ENCODE results near the gene SSTR5.

Gene SSTR5

GRCh38 chr16:1107731-1108130 is 35.2 kb downstream of the SSTR5 start:
- DNase-seq, result no peak

- peak; percentile 70 for DNase-seq
Measured at GRCh38 chr16:1108299-1109252, 36.0 kb downstream of the SSTR5 start.

GRCh38 chr16:1109648-1110047 is 37.1 kb downstream of the SSTR5 start:
- no peak for DNase-seq

- DNase-seq, result no peak
Measured at GRCh38 chr16:1112506-1113184, 40.1 kb downstream of the SSTR5 start.

- DNase-seq, result no peak
Measured at GRCh38 chr16:1113489-1113888, 40.9 kb downstream of the SSTR5 start.

GRCh38 chr16:1113889-1114526 is 41.5 kb downstream of the SSTR5 start:
- no peak for DNase-seq

- no peak for DNase-seq
Measured at GRCh38 chr16:1116693-1117077, 44.1 kb downstream of the SSTR5 start.

- no peak for DNase-seq
Measured at GRCh38 chr16:1117176-1117900, 44.8 kb downstream of the SSTR5 start.

- no peak for DNase-seq
Measured at GRCh38 chr16:1117926-1118325, 45.4 kb downstream of the SSTR5 start.

- no peak for DNase-seq
Measured at GRCh38 chr16:1119129-1119528, 46.6 kb downstream of the SSTR5 start.

- no peak for DNase-seq
Measured at GRCh38 chr16:1119766-1120576, 47.4 kb downstream of the SSTR5 start.

- no peak for DNase-seq
Measured at GRCh38 chr16:1120577-1120941, 48.0 kb downstream of the SSTR5 start.

- DNase-seq, result no peak
Measured at GRCh38 chr16:1121009-1121408, 48.5 kb downstream of the SSTR5 start.

- no peak for DNase-seq
Measured at GRCh38 chr16:1121601-1122397, 49.3 kb downstream of the SSTR5 start.

GRCh38 chr16:1122398-1122765 is 49.8 kb downstream of the SSTR5 start:
- DNase-seq, result no peak

GRCh38 chr16:1123525-1124230 is 51.1 kb downstream of the SSTR5 start:
- no peak for DNase-seq

GRCh38 chr16:1124291-1124690 is 51.7 kb downstream of the SSTR5 start:
- no peak for DNase-seq

GRCh38 chr16:1124795-1125194 is 52.2 kb downstream of the SSTR5 start:
- no peak for DNase-seq

- DNase-seq, result peak; percentile 84
Measured at GRCh38 chr16:1125471-1125870, 52.9 kb downstream of the SSTR5 start.

- no peak for DNase-seq
Measured at GRCh38 chr16:1126044-1126443, 53.5 kb downstream of the SSTR5 start.

- DNase-seq, result no peak
Measured at GRCh38 chr16:1126586-1126985, 54.0 kb downstream of the SSTR5 start.

Measured in retina (tissue), 1 donor.